HT1080 (cell line): ENCODE measurements around the gene VEGFD. TPM values are rescaled to one million over a fixed set of nuclear protein-coding genes. Genes with fewer than 3 reads are reported as not detected.

Experiments
- DNase-seq: peaks from one replicate; pipeline ENCODE4 v3.0.0-alpha.2; 2015; ENCODE audit warnings: low read depth
- total RNA-seq: library from RNA; depleted of rRNA; stranded (reverse); fragments of >200 nt; shearing (Covaris generic); gene quantifications from 2 replicates; pipeline ENCODE4 v1.2.3, GENCODE V29; 2014

Gene VEGFD
- total RNA-seq, 1 experiment from 2014 or later, result not detected

DNA sequence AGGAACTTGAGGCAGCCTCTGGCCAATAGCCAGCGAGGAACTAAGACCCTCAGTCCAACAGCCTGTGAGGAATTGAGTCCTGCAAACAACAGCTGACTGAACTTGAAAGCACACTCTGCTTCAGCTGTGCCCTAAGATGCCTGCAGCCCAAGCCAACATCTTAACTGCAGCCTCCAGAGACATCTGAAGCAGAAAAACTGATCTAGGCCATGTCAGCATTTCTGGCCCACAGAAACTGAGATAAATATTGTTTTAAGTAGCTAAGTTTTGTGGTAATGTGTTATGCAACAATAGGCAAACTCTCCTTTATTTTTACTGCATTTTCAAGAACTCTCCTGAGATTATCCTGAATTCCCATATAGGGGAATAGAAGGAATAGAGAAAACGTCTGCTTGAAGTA lies 24.5 kb downstream of the VEGFD start:
- no peak for DNase-seq

DNA sequence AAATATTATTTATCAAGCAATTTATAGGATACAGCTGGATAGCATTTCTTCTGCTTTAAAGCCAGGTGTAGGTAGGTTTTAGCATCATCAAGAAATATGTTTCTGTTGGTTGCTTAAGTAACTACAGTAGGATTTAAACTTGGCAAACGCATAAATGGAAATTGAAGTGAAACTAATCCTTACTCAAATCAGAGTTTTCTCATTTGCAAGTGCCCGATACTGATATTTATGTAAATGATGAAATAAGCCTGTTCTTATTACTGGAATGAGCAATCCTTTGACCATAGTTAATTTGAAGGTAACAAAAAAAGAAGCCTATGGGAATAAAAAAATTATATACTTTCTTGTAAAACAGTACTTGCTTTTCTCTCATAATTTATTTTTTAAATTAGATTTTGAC lies 25.7 kb downstream of the VEGFD start:
- no peak for DNase-seq

DNA sequence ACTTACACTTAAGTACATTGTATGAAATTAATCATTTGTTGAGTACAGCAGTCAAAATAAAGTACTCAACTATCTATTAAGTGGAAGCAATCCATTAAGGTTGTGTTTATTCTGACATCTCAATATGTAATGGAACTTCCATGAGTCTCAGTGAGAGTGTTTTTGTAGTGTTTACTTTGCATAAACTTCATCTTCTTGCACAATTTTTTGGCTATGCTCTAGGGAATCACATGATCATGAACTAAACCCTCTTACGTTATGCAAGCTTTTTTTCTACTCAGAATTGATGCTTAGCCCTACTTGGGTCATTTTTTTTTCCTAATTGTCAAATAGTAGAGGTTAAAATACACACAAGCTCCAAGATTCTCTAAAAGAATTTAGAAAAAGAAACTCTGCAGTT lies 27.8 kb downstream of the VEGFD start:
- DNase-seq, result no peak

DNA sequence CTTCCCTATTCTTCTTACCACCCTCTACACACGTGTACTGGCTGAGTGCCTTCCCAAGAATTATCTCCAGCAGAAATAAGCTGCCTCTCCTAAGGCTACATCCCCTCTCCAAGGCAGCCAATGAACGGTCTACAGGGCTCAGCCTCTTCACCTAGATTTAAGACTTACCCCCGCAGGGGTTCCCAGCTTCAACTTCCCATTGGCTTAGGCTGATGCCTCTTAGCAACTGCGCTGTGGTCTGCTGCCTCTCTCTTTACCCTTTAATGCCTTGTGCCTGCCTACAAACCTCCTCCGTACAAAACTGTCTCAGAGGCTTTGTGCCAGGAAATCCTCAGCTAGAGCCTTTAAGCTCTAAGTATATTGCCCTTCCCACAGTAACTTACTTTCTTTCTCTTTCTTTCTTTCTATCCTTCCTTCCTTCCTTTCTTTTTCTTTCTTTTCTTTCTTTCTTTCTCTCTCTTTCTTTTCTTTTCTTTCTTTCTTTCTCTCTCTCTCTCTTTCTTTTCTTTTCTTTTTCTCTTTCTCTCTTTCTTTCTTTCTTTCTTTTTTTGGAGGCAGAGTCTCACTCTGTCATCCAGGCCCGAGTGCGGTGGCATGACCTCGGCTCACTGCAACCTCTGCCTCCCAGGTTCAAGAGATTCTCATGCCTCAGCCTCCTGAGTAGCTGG lies 33.8 kb downstream of the VEGFD start:
- DNase-seq, result no peak

DNA sequence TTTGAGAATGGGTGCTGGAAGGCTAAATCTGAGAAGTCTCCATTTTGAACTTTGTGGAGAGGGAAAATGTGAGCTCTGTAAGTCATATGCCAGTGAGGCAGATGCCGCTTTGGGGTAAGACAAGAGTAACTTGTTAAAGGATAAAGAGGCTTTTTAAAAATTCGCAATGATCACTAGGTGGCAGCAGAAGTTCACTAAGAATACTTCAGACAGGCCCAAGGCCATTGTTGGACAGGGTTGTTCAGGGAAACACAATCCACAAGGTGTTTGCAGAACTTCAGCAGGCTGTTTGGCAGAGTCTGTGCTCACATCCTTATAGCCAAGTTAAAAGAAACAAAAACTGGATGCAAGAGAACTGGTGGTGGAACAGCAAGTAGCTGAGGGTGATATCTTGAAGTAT lies 35.2 kb downstream of the VEGFD start:
- peak; percentile 39 for DNase-seq

DNA sequence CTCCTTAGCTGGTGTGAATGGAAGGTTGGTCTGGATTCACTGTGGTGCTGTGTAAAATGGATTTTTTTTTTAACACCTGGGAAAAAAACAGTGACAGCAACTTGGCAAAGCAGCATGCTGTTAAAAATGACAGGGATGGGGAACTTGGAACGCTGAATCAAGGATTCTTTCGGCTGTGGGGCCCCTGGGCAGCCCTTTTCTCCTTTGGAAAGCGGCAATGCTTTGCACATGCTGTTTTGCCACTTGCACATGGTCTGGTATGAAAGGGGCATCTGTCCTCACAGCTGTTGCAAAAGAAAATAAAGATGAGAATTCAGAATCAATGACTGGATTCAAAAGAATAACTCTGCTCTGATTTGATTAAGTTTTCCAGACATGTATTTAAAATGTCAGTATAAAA lies 38.2 kb downstream of the VEGFD start:
- DNase-seq, result no peak

DNA sequence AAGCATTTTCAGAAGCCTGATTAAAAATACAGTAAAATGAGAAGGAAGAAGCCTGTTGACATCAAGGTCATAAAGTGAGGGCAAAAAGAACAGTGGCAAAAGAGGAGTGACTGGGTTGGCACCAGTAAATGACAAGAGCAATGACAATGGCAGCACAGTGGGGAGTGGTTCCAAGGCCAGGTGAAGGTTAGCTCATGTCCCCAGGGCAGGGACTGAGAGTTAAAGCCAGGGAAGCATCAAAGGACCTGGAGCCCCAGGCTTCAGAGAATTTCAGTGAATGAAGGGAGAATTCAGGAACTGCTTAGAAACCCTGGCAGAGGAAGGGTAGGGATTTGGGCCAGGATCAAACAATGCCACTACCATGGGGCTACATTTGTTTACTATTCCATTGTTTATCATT lies 40.1 kb downstream of the VEGFD start:
- DNase-seq, result no peak

DNA sequence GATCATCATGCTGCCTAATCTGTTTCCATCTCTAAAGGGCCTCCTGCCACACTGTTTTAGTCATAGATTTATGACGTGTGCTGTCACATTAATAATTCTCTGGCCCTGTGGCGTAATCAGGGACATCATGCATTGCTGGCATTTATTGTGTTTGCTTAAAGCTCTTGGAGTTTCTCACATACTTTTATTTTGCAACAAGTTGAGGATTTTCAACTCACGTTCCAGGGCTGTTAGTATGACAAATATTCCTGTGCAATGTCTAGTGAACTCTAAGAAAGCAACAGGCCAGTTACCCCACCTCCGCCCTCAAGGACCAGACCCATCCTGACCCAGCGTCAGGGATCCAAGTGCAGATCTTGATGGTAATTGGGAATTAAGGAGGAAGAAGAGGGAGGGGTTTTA lies 41.1 kb downstream of the VEGFD start:
- DNase-seq, result no peak

DNA sequence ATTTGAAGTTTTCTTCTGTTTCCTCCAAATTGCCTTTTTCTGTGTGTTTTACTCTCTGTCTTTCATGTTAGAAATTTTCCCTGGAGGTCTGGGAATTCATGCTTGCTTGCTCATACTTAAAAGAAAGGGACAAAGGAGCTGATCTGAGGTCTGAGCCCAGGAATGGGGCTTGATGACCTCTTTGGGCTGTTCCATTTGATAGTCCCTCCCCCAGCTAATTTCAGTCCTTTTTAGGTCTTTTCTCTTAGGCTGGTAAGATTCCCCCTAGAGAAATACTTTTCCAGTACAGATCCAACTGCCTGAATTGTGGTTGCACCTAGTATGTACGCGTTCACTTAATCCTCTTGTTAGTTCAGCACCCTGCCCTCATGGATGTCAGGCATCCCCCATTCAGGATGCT lies 43.3 kb downstream of the VEGFD start:
- no peak for DNase-seq

DNA sequence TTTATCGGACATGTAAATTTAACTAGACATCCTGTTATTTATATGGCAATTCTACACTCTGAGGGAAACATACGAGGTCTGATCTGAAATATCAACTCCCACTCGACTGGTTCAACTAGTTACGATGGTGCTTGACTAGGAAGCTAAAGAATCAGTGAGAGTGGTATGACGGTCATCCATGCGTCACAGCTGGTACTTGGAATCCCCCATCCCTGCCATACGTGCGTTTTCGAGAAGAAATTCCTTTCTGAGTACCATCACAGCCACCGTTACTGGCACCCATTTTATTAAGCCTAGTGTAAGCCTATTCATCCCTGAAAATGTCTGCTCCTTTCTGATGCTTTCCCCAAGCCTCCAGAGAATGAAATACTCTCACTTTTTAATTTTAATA lies 48.2 kb downstream of the VEGFD start:
- peak; percentile 39 for DNase-seq

DNA sequence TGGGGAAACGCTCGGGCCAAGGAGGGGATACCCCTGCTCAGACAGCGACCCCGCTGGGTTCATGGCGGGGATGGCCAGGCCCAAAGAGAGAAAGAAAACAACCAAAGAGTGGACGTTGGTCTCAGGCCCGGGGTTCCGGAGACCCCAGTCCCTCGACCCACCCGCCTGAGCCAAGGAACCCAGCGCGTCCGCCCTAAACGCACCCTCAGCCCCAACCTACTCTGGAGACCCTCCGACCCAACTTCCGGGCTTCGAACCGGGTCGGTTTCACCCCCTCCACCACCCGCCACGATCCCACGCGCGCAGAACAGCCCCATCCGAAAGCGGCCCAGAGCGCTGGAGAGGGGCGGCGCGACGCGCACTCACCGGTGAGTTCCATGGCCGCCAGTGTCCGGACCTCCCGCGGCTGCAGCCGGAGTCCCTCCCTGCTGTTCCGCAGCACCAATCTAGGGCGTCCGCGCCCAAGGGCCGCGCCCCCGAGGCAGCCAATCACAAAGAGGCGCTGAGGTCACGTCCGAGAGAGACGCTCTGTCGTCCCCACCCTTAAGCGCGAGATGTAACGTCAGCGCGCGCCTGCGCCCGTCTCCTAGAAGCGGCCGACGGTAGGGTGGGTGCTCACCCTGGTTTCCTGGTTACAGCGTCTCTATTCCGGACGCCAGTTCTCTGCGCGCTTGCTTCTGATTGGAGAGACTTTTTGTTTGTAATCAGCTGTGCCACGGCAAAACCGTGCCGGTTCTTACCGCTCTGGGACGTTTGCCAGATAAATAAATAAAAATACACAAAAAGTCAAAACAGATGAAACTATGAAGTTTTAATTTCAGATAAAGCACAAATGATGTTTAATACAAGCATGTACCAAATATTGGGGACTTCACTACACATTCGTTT lies 48.8 kb downstream of the VEGFD start, which contains the start of gene PIGA:
PIGA (minus strand) TSS at position 389 of the 888 bp plus-strand sequence. CDS start 3,593 bp downstream, outside the sequence.
- peak; percentile 97 for DNase-seq

DNA sequence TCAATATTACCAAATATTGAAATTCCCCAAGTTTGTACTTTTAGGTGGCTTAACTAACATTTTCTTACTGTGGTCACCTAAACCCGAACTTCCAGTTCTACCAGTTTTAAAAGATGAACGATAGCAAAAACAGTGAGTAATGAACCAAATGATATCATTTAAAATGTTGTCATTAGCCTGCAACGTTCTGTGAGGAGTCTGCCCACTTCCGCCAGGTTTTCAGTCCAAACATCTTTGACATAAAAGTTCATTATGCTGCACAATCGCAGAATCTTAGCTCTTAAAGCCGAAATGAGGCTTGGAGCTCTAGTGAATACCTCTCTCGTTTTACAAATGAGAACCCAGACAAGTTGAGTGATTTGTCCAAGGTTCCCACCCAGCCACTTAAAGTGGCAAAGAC lies 49.7 kb downstream of the VEGFD start:
- DNase-seq, result peak; percentile 0

DNA sequence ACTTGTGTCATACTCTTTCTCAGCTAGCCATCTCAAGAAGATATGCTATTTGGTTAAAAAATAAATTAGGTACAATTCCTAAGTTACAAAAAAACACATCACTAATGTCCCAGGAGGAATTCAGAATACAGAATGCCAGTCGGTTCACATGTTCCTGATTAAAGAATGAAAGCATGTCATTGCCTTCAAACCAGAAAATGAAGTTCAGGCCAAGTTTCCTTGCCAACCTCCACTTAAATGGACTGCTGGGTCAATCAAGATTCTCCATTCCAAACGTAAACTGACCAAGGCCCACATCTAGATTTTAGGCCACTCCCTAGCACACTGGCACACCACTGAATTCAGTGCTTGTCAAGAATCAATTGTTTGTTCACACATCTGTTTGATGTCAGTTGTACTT lies 55.4 kb downstream of the VEGFD start:
- no peak for DNase-seq

DNA sequence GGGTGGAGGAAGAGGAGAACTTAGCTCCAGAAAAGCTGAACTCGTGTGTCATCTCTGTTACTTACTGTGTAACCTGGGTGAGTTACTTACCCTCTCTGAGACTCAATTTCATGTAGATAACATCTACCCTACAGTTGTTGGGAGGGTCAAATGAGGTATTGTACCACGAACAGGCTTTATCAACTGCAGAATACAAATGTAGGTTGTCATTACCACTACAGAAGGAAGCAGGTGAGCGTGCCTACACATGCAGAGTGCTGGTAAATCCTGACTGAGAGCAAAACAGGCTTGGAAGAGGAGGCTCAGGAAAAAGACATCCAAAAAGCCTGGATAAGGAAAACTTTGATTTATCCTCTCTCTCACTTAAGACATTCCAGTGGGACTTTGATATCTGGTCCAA lies 56.1 kb downstream of the VEGFD start:
- no peak for DNase-seq

DNA sequence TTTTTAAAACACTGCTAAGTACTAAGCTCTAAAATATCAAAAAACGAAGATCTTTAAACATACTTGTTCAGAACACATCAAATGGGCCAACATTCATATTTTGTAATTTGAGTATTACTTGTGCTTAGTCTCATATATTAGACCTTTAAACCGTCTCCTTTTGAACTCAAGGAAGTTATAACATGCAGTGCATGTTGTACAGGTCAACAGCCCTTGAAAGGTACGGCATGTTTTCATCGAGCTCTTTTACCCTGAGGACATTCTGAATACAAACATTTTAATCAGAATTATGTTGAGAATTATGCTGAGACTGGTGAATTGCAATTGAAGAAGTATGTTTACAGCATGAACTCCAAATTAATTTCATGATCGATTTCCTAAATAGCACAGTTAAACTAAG lies 61.7 kb downstream of the VEGFD start:
- DNase-seq, result no peak

DNA sequence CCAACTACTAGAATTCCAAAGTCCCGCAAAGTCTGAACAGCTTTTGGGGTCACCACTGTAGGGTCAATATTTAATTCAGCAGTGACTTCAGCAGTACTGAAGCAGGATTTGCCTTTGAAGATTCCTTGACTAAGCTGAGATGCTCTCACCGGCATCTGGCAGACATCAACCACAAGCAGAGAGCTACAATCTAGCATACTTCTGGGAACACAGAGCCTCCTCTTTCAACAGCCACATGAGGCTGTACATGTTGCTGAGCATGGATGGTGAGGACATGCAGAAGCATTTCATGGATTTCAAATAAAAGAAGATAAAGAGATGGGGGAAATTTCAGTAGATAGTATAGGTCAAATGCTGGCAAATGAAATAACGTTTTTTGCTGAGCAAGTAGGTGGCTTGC lies 62.1 kb downstream of the VEGFD start:
- no peak for DNase-seq

DNA sequence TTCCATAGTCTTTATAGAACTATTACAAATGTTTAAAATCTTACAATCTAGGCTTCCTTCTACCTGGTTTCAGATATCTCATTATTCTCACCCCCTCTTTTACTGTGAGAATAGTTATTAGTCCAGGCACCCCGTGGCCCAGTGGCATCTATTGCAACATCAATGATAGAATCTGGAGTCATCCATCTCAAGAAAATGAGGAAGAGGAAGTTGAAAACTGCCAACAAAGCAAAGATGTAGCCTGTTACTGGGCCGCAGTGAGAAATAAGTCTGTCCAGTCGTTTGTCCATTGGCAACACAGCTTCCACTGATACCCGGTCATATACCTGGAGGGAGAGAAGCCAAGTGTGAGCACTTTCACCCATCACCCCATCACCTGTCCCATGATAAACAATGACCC lies 62.8 kb downstream of the VEGFD start:
- no peak for DNase-seq

DNA sequence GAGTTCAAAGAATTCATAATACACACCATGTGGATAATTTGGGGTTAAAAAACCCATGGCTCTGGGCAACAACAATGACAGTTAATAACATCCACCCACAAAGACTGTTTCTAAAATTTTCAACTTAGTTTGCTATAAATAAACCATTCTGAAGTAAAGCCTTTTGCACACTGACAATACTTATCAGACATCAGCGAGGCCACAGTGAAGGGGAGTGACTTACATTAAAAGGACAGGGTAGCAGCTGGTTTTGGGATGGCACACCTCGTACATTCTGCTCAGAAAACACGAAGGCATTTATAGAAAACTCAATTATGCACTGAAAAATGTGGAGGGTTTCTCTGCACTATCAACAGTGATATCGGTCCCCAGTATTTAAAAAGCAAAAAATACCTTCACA lies 63.9 kb downstream of the VEGFD start:
- no peak for DNase-seq

DNA sequence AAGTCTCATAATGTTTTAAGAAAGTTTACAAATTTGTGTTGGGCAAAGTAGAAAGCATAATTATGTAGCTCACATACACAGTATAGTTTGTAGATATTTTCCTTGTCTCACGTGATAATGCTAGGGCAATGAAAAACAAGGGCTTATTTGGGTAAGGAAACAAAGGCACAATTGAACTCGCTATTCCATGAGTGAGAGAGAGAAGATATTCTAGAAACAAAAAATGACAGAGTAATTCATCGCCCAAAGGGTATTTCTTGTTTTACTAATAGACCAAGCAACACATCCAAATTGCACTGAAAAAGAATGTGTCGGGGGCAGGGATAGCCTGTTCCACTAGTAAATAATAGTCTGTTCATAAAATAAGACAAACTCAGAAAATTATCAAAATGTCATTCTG lies 65.1 kb downstream of the VEGFD start:
- no peak for DNase-seq

DNA sequence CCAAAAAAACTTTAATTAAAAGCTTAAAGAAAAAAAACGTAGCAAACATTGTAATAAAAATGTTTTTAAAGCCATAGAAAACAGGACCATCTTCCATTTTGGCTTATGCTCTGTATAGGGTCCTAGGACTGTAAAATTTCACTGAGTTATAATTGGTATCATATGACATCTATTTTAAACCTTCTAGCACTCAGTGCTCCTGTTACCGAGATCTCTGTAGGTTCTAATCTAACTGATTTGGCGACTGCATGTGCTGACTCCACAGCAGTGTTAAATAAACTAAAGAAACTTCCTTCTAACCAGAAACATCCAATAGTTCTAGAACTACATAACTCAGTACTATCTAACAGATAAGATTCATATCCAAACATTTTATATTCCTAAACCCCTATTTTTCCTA lies 68.7 kb downstream of the VEGFD start, which contains the start of gene ASB11:
ASB11 (minus strand) TSS at position 132 of the 400 bp plus-strand sequence; CDS start at position 97, 35 bp downstream.
- no peak for DNase-seq

DNA sequence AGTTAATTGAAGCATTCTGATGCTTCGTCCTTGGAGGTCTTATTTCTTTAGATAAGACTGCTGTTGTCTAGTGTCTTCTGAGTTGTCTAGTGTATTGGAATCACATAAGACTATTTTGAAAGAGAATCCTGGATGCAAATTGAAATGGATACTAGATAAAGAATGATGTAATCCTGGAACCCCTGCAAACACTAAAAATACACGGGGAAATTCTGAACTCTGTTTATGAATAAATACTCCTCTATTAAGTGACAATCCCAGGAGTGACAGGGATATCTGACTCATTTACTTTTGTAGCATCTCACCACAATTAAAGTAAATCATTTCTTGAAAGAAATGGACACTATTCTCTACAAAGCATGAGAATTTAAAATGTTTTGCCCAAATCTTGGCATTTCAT lies 69.7 kb downstream of the VEGFD start:
- no peak for DNase-seq

DNA sequence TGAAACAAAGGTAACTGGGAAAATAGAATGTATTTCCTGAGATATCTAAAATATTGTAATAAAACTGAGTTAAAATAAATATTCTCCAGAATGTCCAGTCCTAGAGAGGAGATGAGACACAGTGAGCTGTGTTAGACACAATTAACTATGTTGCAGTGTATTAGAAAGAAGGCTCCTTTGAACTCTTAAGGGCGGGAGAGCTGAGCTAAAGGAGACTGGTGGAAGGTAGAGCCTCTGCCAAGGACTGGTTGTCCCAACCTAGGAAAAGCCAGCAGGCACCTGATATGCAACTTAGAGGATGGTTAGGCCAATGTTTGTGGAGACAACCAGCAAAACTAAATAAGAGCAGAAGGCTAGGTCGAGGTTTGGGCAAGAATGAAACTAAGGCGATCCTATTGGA lies 73.1 kb downstream of the VEGFD start:
- DNase-seq, result no peak

DNA sequence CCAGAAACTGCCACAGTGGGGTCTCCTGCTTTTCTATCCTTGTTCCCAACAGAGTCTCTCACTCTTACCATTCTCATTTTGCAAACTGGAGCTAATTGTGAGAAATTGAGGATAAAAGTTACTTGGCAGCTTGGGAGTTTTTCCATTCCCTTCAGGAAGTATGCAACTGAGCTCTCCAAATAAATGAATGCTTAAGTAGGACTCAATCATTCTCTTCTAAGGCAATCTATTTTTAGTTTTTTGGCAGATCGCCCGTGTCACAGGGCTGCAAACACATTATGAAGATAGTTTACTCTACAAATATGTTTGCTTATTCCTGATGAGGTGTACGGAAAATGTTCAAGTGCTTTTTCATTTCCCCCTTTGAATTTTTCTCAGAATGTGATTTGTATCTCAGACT lies 74.1 kb downstream of the VEGFD start:
- DNase-seq, result no peak
